Progenitor cell of endocrine pancreas (in vitro differentiated cells): ENCODE measurements around the gene SLC8B1. TPM values are rescaled to one million over a fixed set of nuclear protein-coding genes. Genes with fewer than 3 reads are reported as not detected.

ENCODE experiments used
- DNase-seq: peaks from one replicate; pipeline ENCODE4 v3.0.0; 2021; ENCODE audit warnings: low spot score; ENCODE audit not compliant: unreplicated experiment
- H3K27ac Mint-ChIP-seq: 2 replicates; pipeline ENCODE4 v1.8.0; 2021; ENCODE audit warnings: mild to moderate bottlenecking, moderate library complexity, mixed read lengths
- H3K27me3 Mint-ChIP-seq: 2 replicates; pipeline ENCODE4 v1.8.0; 2021; ENCODE audit warnings: mixed read lengths
- H3K36me3 Mint-ChIP-seq: 2 replicates; pipeline ENCODE4 v1.8.0; 2022; ENCODE audit warnings: mixed read lengths; ENCODE audit not compliant: insufficient read depth
- H3K4me1 Mint-ChIP-seq: 2 replicates; pipeline ENCODE4 v1.8.0; 2021; ENCODE audit warnings: low read depth, mixed read lengths
- H3K4me3 Mint-ChIP-seq: 2 replicates; pipeline ENCODE4 v1.8.0; 2021; ENCODE audit warnings: low read depth, mild to moderate bottlenecking, moderate library complexity, mixed read lengths
- H3K9me3 Mint-ChIP-seq: 2 replicates; pipeline ENCODE4 v1.8.0; 2021; ENCODE audit warnings: low read depth, mixed read lengths
- total RNA-seq: library from RNA; stranded (reverse); gene quantifications from 2 replicates; pipeline ENCODE4 v1.2.1, GENCODE V29; 2021
- TF ChIP-seq, protein P1 (sequence below): fragments of 200-600 bp; sonication (generic); IDR thresholded peaks from one replicate; pipeline ENCODE4 v1.5.0; 2021; ENCODE audit warnings: antibody characterized with exemption, mild to moderate bottlenecking; ENCODE audit not compliant: unreplicated experiment

The SLC8B1 gene
- total RNA-seq, 1 donor from 2014 or later: 9.8 TPM

DNA sequence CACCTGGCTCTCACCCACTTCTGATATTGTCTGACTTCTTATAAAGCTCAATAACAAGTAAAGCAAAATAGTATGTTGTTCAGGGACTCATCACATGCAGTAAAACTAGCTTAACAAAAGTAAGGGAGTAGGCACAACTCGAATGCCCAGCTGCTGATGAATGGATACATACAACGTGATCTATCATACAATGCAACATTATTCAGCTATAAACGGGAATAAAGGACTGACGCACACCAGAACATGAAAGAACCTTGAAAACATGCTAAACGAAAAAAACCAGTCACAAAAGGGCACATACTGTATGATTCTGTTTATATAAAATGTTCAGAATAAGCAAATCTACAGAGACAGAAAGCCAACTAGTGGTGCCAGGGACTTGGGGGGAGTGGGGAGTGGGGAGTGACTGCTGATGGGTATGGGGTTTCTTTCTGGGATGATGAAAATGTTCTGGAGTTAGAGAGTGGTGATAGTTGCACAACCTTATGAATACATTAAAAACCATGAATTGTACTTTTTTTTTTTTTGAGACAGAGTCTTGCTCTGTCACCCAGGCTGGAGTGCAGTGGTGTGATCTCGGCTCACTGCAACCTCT lies 34.6 kb upstream of the SLC8B1 start:
- H3K9me3 Mint-ChIP-seq: no peaks in the 10 kb centered on the region
- peaks cover 2% of the 10 kb centered on the region for H3K4me1 Mint-ChIP-seq
- no peaks in the 10 kb centered on the region for H3K27me3 Mint-ChIP-seq
- no peak overlapping the region for H3K4me3 Mint-ChIP-seq
- peaks cover 12% of the 10 kb centered on the region for H3K36me3 Mint-ChIP-seq
- TF ChIP-seq, protein P1, sequence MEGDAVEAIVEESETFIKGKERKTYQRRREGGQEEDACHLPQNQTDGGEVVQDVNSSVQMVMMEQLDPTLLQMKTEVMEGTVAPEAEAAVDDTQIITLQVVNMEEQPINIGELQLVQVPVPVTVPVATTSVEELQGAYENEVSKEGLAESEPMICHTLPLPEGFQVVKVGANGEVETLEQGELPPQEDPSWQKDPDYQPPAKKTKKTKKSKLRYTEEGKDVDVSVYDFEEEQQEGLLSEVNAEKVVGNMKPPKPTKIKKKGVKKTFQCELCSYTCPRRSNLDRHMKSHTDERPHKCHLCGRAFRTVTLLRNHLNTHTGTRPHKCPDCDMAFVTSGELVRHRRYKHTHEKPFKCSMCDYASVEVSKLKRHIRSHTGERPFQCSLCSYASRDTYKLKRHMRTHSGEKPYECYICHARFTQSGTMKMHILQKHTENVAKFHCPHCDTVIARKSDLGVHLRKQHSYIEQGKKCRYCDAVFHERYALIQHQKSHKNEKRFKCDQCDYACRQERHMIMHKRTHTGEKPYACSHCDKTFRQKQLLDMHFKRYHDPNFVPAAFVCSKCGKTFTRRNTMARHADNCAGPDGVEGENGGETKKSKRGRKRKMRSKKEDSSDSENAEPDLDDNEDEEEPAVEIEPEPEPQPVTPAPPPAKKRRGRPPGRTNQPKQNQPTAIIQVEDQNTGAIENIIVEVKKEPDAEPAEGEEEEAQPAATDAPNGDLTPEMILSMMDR: no peak
- DNase-seq: no peak
- no peak overlapping the region for H3K27ac Mint-ChIP-seq

DNA sequence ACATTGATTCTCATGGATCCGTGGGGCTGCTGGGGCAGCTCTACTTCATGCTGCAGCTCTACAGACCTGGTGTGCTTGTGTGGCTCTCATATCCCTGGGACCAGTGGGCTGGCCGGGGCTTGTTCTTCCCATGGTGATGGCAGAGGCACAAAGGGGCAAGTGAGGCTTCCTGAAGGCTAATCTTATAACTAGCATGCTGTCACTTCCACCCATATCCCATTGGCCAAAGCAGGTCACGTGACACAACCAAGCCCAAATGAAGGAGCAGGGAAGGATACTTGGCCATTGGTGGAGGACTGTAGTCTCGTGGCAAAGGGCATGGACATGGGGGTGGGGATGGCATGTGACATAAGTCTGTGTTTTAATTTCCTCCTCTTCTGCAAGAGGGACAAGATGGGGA lies 33.4 kb upstream of the SLC8B1 start:
- Mint-ChIP-seq H3K36me3 (peaks cover 13% of the 10 kb centered on the region), H3K27me3 (no peaks in the 10 kb centered on the region), H3K4me3 (no peak overlapping the region), H3K9me3 (no peaks in the 10 kb centered on the region), H3K27ac (no peak overlapping the region), H3K4me1 (peaks cover 2% of the 10 kb centered on the region)
- TF ChIP-seq, protein P1: no peak
- no peak for DNase-seq

DNA sequence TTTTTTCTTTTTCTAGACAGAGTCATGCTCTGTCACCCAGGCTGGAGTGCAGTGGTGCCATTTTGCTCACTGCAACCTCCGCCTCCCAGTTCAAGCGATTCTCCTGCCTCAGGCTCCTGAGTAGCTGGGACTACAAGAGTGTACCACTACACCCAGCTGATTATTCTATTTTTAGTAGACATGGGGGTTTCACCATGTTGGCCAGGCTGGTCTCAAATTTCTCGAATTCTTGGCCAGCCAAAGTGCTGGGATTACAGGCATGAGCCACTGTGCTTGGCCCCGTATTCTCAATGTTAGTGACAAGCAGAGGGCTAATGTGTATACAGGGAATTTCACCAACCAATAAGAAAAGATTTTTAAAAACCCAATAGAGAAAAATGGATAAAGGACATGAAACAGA lies 31.9 kb upstream of the SLC8B1 start:
- H3K9me3 Mint-ChIP-seq: no peaks in the 10 kb centered on the region
- H3K27me3 Mint-ChIP-seq: no peaks in the 10 kb centered on the region
- peaks cover 10% of the 10 kb centered on the region for H3K36me3 Mint-ChIP-seq
- H3K27ac Mint-ChIP-seq: no peak overlapping the region
- TF ChIP-seq, protein P1: no peak
- no peak overlapping the region for H3K4me3 Mint-ChIP-seq
- no peaks in the 10 kb centered on the region for H3K4me1 Mint-ChIP-seq
- no peak for DNase-seq

DNA sequence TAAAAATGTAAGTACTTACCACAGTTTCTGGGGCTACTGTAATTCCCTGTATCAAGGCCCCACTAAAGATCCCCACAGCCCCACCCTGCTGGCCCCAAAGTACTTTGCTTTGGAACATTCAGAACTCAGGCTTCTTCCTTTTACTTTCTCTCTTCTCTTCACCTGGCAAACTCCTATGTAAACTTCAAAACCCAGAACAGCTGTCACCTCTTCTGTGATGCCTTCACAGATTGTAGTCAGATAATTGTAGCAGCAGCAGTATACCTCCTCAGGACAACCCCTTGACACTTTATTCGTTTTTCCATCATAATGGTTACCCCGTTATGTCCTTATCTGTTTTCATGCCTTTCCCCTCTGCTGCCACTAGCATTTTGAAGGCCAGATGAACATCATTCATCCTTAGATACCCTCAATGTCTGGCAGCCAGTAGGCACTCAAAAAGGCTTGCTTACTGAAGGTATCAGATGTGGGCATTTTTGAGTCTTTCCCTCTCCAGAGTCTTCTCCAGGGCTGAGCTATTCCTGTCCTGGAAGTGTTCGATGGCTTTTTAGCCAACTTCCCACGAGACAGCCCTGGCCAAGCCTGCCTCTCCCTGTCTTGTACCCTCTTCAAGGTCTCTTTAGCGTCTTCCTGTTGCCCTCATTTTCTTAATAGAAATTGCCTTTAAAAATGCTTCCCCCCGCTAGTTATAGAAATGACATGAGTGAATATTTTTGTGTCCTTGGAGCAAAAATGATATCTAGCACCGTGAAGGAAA lies 30.9 kb upstream of the SLC8B1 start:
- Mint-ChIP-seq H3K36me3 (peaks cover 10% of the 10 kb centered on the region), H3K4me1 (no peaks in the 10 kb centered on the region), H3K4me3 (no peak overlapping the region), H3K9me3 (no peaks in the 10 kb centered on the region), H3K27me3 (no peaks in the 10 kb centered on the region), H3K27ac (no peak overlapping the region)
- DNase-seq: no peak
- TF ChIP-seq, protein P1: no peak

DNA sequence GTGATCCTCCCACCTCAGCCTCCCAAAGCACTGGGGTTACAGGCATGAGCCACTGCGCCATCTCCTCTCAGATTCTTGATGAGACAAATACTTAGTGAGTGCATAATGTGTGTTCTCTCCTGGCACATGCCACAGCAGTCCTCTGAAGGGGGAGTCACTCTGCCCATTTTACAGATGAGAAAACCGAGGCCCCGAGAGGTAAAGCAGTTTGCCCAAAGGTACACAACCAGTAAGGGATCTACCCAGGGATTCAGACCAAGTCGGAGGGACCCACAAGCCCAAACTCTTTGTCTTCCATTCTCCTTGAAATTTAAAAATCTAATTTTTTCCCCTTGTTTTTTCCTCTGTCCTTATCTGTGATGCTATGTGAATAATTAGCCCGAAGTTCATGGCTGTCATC lies 29.8 kb upstream of the SLC8B1 start:
- Mint-ChIP-seq H3K27me3 (no peaks in the 10 kb centered on the region), H3K36me3 (peaks cover 8% of the 10 kb centered on the region), H3K9me3 (no peaks in the 10 kb centered on the region), H3K4me3 (no peak overlapping the region), H3K4me1 (no peaks in the 10 kb centered on the region), H3K27ac (no peak overlapping the region)
- TF ChIP-seq, protein P1: no peak
- DNase-seq: no peak
